Suprapubic skin (tissue), 4 donors: ENCODE data around the gene TTC21A. TPM values are rescaled to one million over a fixed set of nuclear protein-coding genes. Genes with fewer than 3 reads are reported as not detected.

Source experiments
- DNase-seq, 2 donors: peaks; one replicate each; pipeline ENCODE4 v3.0.0-alpha.2; 2019; ENCODE audit warnings: low spot score in 2 of 2
- H3K27ac ChIP-seq: fragments of 200-600 bp; sonication (generic); one replicate; pipeline ENCODE4 v1.5.1; 2019
- H3K27me3 ChIP-seq: fragments of 200-600 bp; sonication (generic); one replicate; pipeline ENCODE4 v1.5.1; 2019
- H3K36me3 ChIP-seq: fragments of 200-600 bp; sonication (generic); one replicate; pipeline ENCODE4 v1.5.1; 2019
- H3K4me1 ChIP-seq: fragments of 200-600 bp; sonication (generic); one replicate; pipeline ENCODE4 v1.5.1; 2019
- H3K4me3 ChIP-seq: fragments of 200-600 bp; sonication (generic); one replicate; pipeline ENCODE4 v1.5.1; 2019; ENCODE audit warnings: mild to moderate bottlenecking
- H3K9me3 ChIP-seq: fragments of 200-600 bp; sonication (generic); one replicate; pipeline ENCODE4 v1.5.1; 2019
- CTCF ChIP-seq, 2 donors: fragments of 200-600 bp in 1 of 2; fragments of 450-650 bp in 1 of 2; sonication (generic) in 1 of 2; IDR thresholded peaks; one replicate each; pipeline ENCODE4 v1.5.1; 2016 to 2019; ENCODE audit warnings: antibody characterized with exemption in 2 of 2, mild to moderate bottlenecking in 1 of 2, moderate library complexity in 1 of 2
- EP300 ChIP-seq: sonication (generic); formaldehyde crosslinking; IDR thresholded peaks from one replicate; pipeline ENCODE4 v1.6.1; 2017; ENCODE audit warnings: antibody characterized with exemption
- POLR2A ChIP-seq, 2 donors: fragments of 450-650 bp; IDR thresholded peaks; one replicate each; pipeline ENCODE4 v1.6.1; 2017; ENCODE audit warnings: antibody characterized with exemption in 2 of 2, mild to moderate bottlenecking in 2 of 2, moderate library complexity in 2 of 2
- POLR2AphosphoS5 ChIP-seq, 3 donors: sonication (generic); formaldehyde crosslinking; IDR thresholded peaks; one replicate each; pipeline ENCODE4 v1.6.1; 2017; ENCODE audit warnings: antibody characterized with exemption in 3 of 3
- WGBS: methylation state at CpG from one replicate; pipeline ENCODE4 v1.1.5; 2018; 5-methylcytosine and 5-hydroxymethylcytosine counted together
- total RNA-seq, 4 donors: library from RNA; depleted of rRNA; stranded (reverse); fragments of >200 nt; gene quantifications; one replicate each; pipeline ENCODE4 v1.1.0, GENCODE V29; 2016

The TTC21A gene
- total RNA-seq, 4 donors from 2014 or later, result 1.2 to 11.0 (median 4.7) TPM

- no peaks in the 10 kb centered on the region for H3K27me3 ChIP-seq
- no peak for DNase-seq
- TF ChIP-seq POLR2AphosphoS5 (IDR thresholded peaks at IDR 0.05) (no peak), EP300 (no peak), POLR2A (IDR thresholded peaks at IDR 0.05) (no peak), CTCF (IDR thresholded peaks at IDR 0.05) (no peak)
- H3K27ac ChIP-seq, result peak overlapping the region; percentile 72
- H3K4me3 ChIP-seq, result peak overlapping the region; percentile 96
- peaks cover 90% of the 10 kb centered on the region for H3K4me1 ChIP-seq
- H3K9me3 ChIP-seq, result no peaks in the 10 kb centered on the region
- WGBS, result 55% methylated on average over 4 of the region's 4 CpGs
- H3K36me3 ChIP-seq, result peaks cover 25% of the 10 kb centered on the region
Measured at GRCh38 chr3:39149059-39149455, 41.6 kb downstream of the TTC21A start.

GRCh38 chr3:39149498-39150147 is 42.1 kb downstream of the TTC21A start:
- Histone ChIP-seq H3K27ac (no peak overlapping the region), H3K4me1 (peaks cover 87% of the 10 kb centered on the region), H3K4me3 (peak overlapping the region; percentile 96), H3K36me3 (peaks cover 19% of the 10 kb centered on the region), H3K9me3 (no peaks in the 10 kb centered on the region), H3K27me3 (no peaks in the 10 kb centered on the region)
- 71% methylated on average over 3 of the region's 3 CpGs for WGBS
- no peak for TF ChIP-seq CTCF (IDR thresholded peaks at IDR 0.05)
- no peak for TF ChIP-seq POLR2AphosphoS5 (IDR thresholded peaks at IDR 0.05)
- TF ChIP-seq POLR2A (IDR thresholded peaks at IDR 0.05), result no peak
- TF ChIP-seq EP300, result no peak
- no peak for DNase-seq

- Histone ChIP-seq H3K27me3 (no peaks in the 10 kb centered on the region), H3K4me3 (peak overlapping the region; percentile 96), H3K36me3 (peaks cover 13% of the 10 kb centered on the region), H3K9me3 (no peaks in the 10 kb centered on the region), H3K4me1 (peaks cover 81% of the 10 kb centered on the region), H3K27ac (peak overlapping the region; percentile 99)
- no peak for TF ChIP-seq POLR2A (IDR thresholded peaks at IDR 0.05)
- no peak for TF ChIP-seq EP300
- TF ChIP-seq POLR2AphosphoS5 (IDR thresholded peaks at IDR 0.05), result no peak
- TF ChIP-seq CTCF (IDR thresholded peaks at IDR 0.05), result no peak
- DNase-seq, result no peak
- WGBS, result 52% methylated on average over 5 of the region's 5 CpGs
Measured at GRCh38 chr3:39150148-39150802, 42.8 kb downstream of the TTC21A start.

GRCh38 chr3:39150803-39151631 is 43.5 kb downstream of the TTC21A start:
- DNase-seq, result peak; percentile 90 to 95
- H3K4me1 ChIP-seq, result peaks cover 73% of the 10 kb centered on the region
- peaks cover 5% of the 10 kb centered on the region for H3K36me3 ChIP-seq
- TF ChIP-seq POLR2A (IDR thresholded peaks at IDR 0.05), result peak in 1 of 2 donors; percentile 38
- no peak for TF ChIP-seq POLR2AphosphoS5 (IDR thresholded peaks at IDR 0.05)
- WGBS, result 17% methylated on average over 9 of the region's 9 CpGs
- H3K4me3 ChIP-seq, result peak overlapping the region; percentile 96
- H3K9me3 ChIP-seq, result no peaks in the 10 kb centered on the region
- H3K27ac ChIP-seq, result peak overlapping the region; percentile 99
- no peaks in the 10 kb centered on the region for H3K27me3 ChIP-seq

GRCh38 chr3:39153977-39154279 is 46.4 kb downstream of the TTC21A start:
- no peaks in the 10 kb centered on the region for H3K27me3 ChIP-seq
- peak overlapping the region; percentile 96 for H3K4me3 ChIP-seq
- no peaks in the 10 kb centered on the region for H3K9me3 ChIP-seq
- H3K4me1 ChIP-seq, result peaks cover 44% of the 10 kb centered on the region
- DNase-seq, result no peak
- H3K27ac ChIP-seq, result peak overlapping the region; percentile 99
- H3K36me3 ChIP-seq, result no peaks in the 10 kb centered on the region
- TF ChIP-seq POLR2AphosphoS5 (IDR thresholded peaks at IDR 0.05) (no peak), CTCF (IDR thresholded peaks at IDR 0.05) (peak in 1 of 2 donors; percentile 12)
- WGBS, result 65% methylated on average over 3 of the region's 9 CpGs
